Nucleus accumbens (tissue), 56 donors: ENCODE data around the gene TSPAN13.
A peak's percentile ranks its signal among the peaks of the same experiment; 100 is the strongest.
"Not testable (repeated sequence)": the region's sequence is repeated elsewhere in the genome, so short reads cannot be mapped to it uniquely, and the experiment has no call there.

Experiments used
- DNase-seq, 56 donors: peaks; one replicate each; lab custom pipeline; 2025; lab: John Stamatoyannopoulos, UW

The TSPAN13 gene

GRCh38 chr7:16739863-16740622, 13.5 kb upstream of the TSPAN13 start:
- no peak for DNase-seq

- DNase-seq = no peak
These were observed 13.0 kb upstream of the TSPAN13 start for GRCh38 chr7:16740623-16740953.

- no peak for DNase-seq
These were observed 12.6 kb upstream of the TSPAN13 start for GRCh38 chr7:16740996-16741395.

GRCh38 chr7:16741676-16742075, 11.9 kb upstream of the TSPAN13 start:
- DNase-seq = no peak

- DNase-seq = no peak
These were observed 11.0 kb upstream of the TSPAN13 start for GRCh38 chr7:16742547-16742946.

- DNase-seq = no peak
These were observed 10.3 kb upstream of the TSPAN13 start for GRCh38 chr7:16743236-16743635.

GRCh38 chr7:16744518-16745250, 8.9 kb upstream of the TSPAN13 start:
- no peak for DNase-seq

- DNase-seq = no peak
These were observed 7.9 kb upstream of the TSPAN13 start for GRCh38 chr7:16745645-16746044.

GRCh38 chr7:16747102-16747501, 6.5 kb upstream of the TSPAN13 start:
- no peak for DNase-seq

- peak in 29 of 56 donors; percentile 7 to 65 (median 40) for DNase-seq
These were observed 639 bp downstream of the TSPAN13 start for GRCh38 chr7:16753932-16754855.

GRCh38 chr7:16754856-16755317, 1.3 kb downstream of the TSPAN13 start:
- DNase-seq = peak in 5 of 56 donors; percentile 3 to 15 (median 12)

GRCh38 chr7:16755397-16755796, 1.8 kb downstream of the TSPAN13 start:
- no peak for DNase-seq

- no peak for DNase-seq
These were observed 4.5 kb downstream of the TSPAN13 start for GRCh38 chr7:16758036-16758435.

GRCh38 chr7:16758631-16759611, 5.4 kb downstream of the TSPAN13 start:
- no peak for DNase-seq

- no peak for DNase-seq
These were observed 6.3 kb downstream of the TSPAN13 start for GRCh38 chr7:16759840-16760239.

GRCh38 chr7:16762177-16762576, 8.6 kb downstream of the TSPAN13 start:
- no peak for DNase-seq

- DNase-seq = no peak
These were observed 11.4 kb downstream of the TSPAN13 start for GRCh38 chr7:16764942-16765341.

GRCh38 chr7:16765436-16765859, 11.9 kb downstream of the TSPAN13 start:
- DNase-seq = no peak

- not testable (repeated sequence) for DNase-seq
These were observed 16.4 kb downstream of the TSPAN13 start for GRCh38 chr7:16769994-16770393.
